Neural crest cell (in vitro differentiated cells): ENCODE measurements around the gene SLC26A5. TPM values are rescaled to one million over a fixed set of nuclear protein-coding genes. Genes with fewer than 3 reads are reported as not detected.

Source experiments
- DNase-seq: peaks from one replicate; pipeline ENCODE4 v3.0.0; 2021; ENCODE audit warnings: low read depth, mixed read lengths, low spot score
- H3K27ac Mint-ChIP-seq: one replicate; pipeline ENCODE4 v1.8.0; 2021; ENCODE audit warnings: mild to moderate bottlenecking, mixed read lengths; ENCODE audit not compliant: unreplicated experiment
- H3K27me3 Mint-ChIP-seq: 2 replicates; pipeline ENCODE4 v1.8.0; 2021; ENCODE audit warnings: low read depth, mild to moderate bottlenecking, mixed read lengths
- H3K36me3 Mint-ChIP-seq: 2 replicates; pipeline ENCODE4 v1.8.0; 2021; ENCODE audit warnings: low read depth, mild to moderate bottlenecking, mixed read lengths
- H3K4me1 Mint-ChIP-seq: 2 replicates; pipeline ENCODE4 v1.8.0; 2021; ENCODE audit warnings: mixed read lengths
- H3K4me3 Mint-ChIP-seq: one replicate; pipeline ENCODE4 v1.8.0; 2021; ENCODE audit warnings: mild to moderate bottlenecking, mixed read lengths
- H3K9me3 Mint-ChIP-seq: 2 replicates; pipeline ENCODE4 v1.8.0; 2021; ENCODE audit warnings: mixed read lengths
- total RNA-seq: library from RNA; stranded (reverse); gene quantifications from 2 replicates; pipeline ENCODE4 v1.2.1, GENCODE V29; 2021
- TF ChIP-seq, protein P1 (sequence below): fragments of 200-600 bp; sonication (generic); conservative IDR thresholded peaks from 2 replicates; pipeline ENCODE4 v1.5.0; 2021; ENCODE audit warnings: antibody characterized with exemption, mild to moderate bottlenecking

SLC26A5 gene
- total RNA-seq, 1 donor from 2014 or later: not detected

DNA sequence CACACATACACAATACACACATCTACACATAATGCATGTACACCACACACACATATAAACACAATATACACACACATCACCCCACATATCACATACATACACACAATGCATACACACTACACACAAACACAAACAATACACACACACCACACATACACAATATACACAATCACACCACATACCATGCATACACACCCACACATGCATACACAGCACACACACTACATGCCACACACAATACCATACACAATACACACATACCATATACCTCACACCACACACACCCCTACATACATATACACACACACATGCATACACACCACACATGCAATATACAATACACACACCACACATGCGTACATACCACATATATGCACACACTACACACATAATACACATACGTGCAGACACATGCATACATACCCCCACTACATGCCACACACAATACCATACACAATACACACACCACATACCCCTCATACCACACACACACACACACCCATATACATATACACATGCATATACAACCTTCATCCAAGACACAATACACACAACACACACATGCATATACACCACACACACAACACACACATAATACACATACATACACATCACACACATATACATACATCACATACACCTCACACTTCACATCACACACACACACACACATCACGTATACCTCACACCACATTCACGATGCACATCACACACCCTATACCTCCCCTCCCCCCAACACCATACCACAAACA is 64.6 kb downstream of the SLC26A5 start:
- peaks cover 24% of the 10 kb centered on the region for H3K27me3 Mint-ChIP-seq
- DNase-seq: no peak
- H3K4me3 Mint-ChIP-seq: no peak overlapping the region
- no peak overlapping the region for H3K27ac Mint-ChIP-seq
- TF ChIP-seq, protein P1, sequence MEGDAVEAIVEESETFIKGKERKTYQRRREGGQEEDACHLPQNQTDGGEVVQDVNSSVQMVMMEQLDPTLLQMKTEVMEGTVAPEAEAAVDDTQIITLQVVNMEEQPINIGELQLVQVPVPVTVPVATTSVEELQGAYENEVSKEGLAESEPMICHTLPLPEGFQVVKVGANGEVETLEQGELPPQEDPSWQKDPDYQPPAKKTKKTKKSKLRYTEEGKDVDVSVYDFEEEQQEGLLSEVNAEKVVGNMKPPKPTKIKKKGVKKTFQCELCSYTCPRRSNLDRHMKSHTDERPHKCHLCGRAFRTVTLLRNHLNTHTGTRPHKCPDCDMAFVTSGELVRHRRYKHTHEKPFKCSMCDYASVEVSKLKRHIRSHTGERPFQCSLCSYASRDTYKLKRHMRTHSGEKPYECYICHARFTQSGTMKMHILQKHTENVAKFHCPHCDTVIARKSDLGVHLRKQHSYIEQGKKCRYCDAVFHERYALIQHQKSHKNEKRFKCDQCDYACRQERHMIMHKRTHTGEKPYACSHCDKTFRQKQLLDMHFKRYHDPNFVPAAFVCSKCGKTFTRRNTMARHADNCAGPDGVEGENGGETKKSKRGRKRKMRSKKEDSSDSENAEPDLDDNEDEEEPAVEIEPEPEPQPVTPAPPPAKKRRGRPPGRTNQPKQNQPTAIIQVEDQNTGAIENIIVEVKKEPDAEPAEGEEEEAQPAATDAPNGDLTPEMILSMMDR: no peak
- no peaks in the 10 kb centered on the region for H3K4me1 Mint-ChIP-seq
- H3K9me3 Mint-ChIP-seq: no peaks in the 10 kb centered on the region
- H3K36me3 Mint-ChIP-seq: no peaks in the 10 kb centered on the region

DNA sequence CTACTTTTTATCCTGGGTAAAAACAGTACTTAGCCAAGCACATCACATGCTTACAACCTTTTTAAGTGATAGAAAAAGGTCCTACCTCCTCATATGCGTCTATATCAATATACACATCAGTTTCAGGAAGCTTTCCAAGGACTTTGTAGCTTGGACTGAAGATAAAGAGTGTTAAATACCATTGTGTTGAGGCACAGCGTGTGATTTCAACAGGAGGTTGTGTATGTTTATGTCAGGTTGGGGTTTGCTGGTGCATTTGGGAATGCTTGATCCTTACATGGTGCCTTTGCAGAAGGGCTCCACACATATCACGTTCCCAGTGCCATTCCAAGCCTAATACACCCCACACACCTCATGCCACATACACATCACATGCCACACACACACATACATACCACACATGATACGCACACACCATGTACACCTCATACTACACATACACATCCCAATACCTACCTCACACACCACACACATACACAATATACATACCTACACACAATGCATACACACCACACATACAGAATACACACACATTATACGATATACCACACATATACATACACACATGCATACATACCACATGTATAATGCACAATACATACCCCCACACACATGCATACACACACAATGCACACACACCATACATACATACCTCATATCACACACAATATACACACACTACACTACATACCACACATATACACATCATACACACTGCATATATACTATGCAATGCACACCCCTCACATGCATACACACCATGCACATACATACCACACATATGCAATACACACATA is 65.4 kb downstream of the SLC26A5 start:
- Mint-ChIP-seq H3K9me3 (no peaks in the 10 kb centered on the region), H3K4me1 (no peaks in the 10 kb centered on the region), H3K36me3 (no peaks in the 10 kb centered on the region), H3K27ac (no peak overlapping the region), H3K4me3 (no peak overlapping the region), H3K27me3 (peaks cover 24% of the 10 kb centered on the region)
- TF ChIP-seq, protein P1: no peak
- no peak for DNase-seq

DNA sequence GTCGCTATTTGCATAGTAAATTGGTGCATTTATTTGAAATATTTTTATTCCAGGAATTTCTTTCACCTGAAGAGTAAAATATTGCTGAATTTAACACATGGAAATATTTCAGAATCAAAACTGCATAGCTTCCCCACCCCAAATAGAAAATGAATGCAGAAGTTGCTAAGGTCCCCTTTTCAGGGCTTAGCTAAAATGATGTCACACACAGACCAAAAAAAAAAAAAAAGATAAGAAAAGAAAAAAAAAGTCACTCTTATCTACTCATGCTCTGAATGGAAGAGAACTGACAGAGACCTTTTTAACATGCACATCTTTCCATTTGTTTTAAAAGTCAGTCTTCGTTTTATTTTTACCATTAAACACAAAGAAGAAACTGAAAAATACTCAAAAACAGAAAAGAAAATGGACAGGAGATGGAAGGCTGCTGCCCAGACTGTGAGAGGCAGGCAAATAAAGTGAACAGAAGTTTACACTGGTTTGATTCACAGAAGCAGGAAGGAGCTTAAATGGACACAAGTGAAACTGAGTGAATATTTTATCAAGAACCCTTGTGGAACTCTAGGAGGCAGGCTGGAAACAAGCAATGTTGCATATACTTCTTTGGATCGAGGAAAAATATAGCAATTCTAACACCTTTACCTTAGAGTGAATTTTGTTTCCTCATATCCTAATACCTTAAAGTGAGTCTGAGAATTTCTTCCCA is 66.6 kb downstream of the SLC26A5 start:
- Mint-ChIP-seq H3K9me3 (no peaks in the 10 kb centered on the region), H3K36me3 (no peaks in the 10 kb centered on the region), H3K27me3 (peaks cover 24% of the 10 kb centered on the region), H3K27ac (no peak overlapping the region), H3K4me3 (no peak overlapping the region), H3K4me1 (no peaks in the 10 kb centered on the region)
- no peak for DNase-seq
- TF ChIP-seq, protein P1: no peak

DNA sequence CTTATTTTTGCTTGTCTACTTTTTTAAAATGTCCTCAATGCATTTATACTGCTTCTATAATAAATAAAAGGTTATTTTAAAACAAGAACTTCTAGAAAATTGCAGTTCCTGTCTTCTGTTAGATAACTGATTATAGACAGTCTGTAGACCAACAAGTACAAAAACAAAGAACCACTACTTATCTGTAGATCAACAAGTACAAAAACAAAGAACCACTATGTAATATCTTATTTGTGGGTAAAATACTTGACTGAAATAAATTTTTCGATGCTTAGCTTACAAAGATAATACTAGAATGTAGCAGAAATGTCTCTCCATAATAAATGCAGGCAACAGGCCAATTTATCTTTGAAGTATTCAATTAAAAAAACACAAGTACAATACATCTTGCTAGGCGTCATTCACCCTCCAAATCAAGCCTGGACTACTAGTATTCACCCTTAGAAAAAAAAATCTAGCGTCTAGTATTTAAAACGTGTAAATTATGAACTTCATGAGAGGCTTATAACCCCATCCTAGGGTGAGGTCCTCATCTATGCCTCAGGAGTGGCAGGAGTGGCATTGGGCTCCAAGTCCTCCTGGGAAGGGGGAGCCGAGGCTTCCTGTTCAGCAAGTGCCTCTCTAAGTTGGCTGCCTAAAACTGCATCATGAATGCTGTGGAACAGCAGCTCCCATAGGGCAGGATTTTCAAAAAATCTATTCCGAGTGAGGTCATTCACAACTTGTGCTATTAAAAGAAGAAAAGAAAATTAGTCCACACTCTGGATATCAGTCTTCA is 72.0 kb downstream of the SLC26A5 start:
- TF ChIP-seq, protein P1: no peak
- Mint-ChIP-seq H3K36me3 (no peaks in the 10 kb centered on the region), H3K4me3 (no peak overlapping the region), H3K4me1 (no peaks in the 10 kb centered on the region), H3K27me3 (peaks cover 24% of the 10 kb centered on the region), H3K9me3 (no peaks in the 10 kb centered on the region), H3K27ac (no peak overlapping the region)
- no peak for DNase-seq

DNA sequence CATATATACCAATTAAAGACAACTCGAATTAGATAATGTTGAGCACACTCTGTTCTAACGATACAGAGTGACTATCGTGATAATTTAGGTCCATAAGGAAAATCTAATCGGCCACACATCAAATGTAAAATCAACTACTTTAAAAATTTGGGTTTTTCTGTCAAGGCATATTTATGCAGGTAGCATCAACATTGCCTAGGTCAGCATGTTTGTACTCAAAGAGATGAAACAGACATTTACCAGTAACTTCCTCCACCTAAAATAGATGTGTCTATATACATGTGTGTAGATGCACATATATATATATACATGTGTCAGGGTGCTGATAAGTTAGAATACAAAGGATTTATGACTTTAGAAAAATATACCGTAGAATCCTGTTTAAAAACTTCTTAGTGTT is 76.6 kb downstream of the SLC26A5 start:
- Mint-ChIP-seq H3K4me1 (no peaks in the 10 kb centered on the region), H3K27me3 (peaks cover 7% of the 10 kb centered on the region), H3K9me3 (no peaks in the 10 kb centered on the region), H3K27ac (no peak overlapping the region), H3K36me3 (peaks cover 7% of the 10 kb centered on the region), H3K4me3 (no peak overlapping the region)
- DNase-seq: no peak
- TF ChIP-seq, protein P1: no peak
